MCF 10A (cell line): ENCODE data around the gene ZFHX2. TPM values are rescaled to one million over a fixed set of nuclear protein-coding genes. Genes with fewer than 3 reads are reported as not detected.

Experiments used
- BruUV-seq: library from RNA; stranded (reverse); fragments of 400-500 nt; replicated peaks from 2 replicates; lab custom pipeline; 2021; lab: Mats Ljungman, UMichigan
- CTCF ChIA-PET: fragments of 300-600 bp; sonication (Branson Sonifier 250); formaldehyde crosslinking; extraction: SDS; loops from one replicate; lab custom pipeline; 2021; ENCODE audit warnings: antibody characterized with exemption, inconsistent platforms; lab: Yijun Ruan, JAX
- POLR2A ChIA-PET: fragments of 300-600, 350-650 bp; sonication (Branson Sonifier 250); formaldehyde crosslinking; extraction: SDS; loops from one replicate; lab custom pipeline; 2020; ENCODE audit warnings: antibody characterized with exemption, inconsistent platforms; lab: Yijun Ruan, JAX
- DNase-seq: peaks from one replicate; pipeline ENCODE4 v3.0.0-alpha.2; 2018; ENCODE audit not compliant: unreplicated experiment
- H3K27ac Mint-ChIP-seq: one replicate; pipeline ENCODE4 v1.8.0; 2022; ENCODE audit warnings: mild to moderate bottlenecking, low read depth, mixed read lengths; ENCODE audit not compliant: unreplicated experiment
- H3K27me3 Mint-ChIP-seq: one replicate; pipeline ENCODE4 v1.8.0; 2022; ENCODE audit warnings: mixed read lengths; ENCODE audit not compliant: insufficient read depth, unreplicated experiment
- H3K36me3 Mint-ChIP-seq: one replicate; pipeline ENCODE4 v1.8.0; 2022; ENCODE audit warnings: mild to moderate bottlenecking, moderate library complexity, mixed read lengths; ENCODE audit not compliant: insufficient read depth, unreplicated experiment
- H3K4me1 Mint-ChIP-seq: one replicate; pipeline ENCODE4 v1.8.0; 2022; ENCODE audit warnings: mixed read lengths; ENCODE audit not compliant: insufficient read depth, unreplicated experiment
- H3K4me3 Mint-ChIP-seq: one replicate; pipeline ENCODE4 v1.8.0; 2022; ENCODE audit warnings: mild to moderate bottlenecking, moderate library complexity, mixed read lengths; ENCODE audit not compliant: unreplicated experiment
- H3K9me3 Mint-ChIP-seq: one replicate; pipeline ENCODE4 v1.8.0; 2022; ENCODE audit warnings: mixed read lengths; ENCODE audit not compliant: unreplicated experiment
- intact Hi-C: fragments of 100-400 bp; cut with micrococcal nuclease; formaldehyde crosslinking; loops from 2 replicates; pipeline ENCODE4 v1.14.1; 2022
- total RNA-seq: library from RNA; stranded (reverse); gene quantifications from 2 replicates; pipeline ENCODE4 v1.2.3, GENCODE V29; 2022
- TF ChIP-seq, protein P1 (sequence below): fragments of 200-600 bp; IDR thresholded peaks from one replicate; pipeline ENCODE4 v1.8.0; 2022; ENCODE audit warnings: antibody characterized with exemption, mild to moderate bottlenecking; ENCODE audit not compliant: unreplicated experiment

The ZFHX2 gene
- total RNA-seq, 1 experiment from 2014 or later = 1.8 TPM

GRCh38 chr14:23566778-23567185 is 15.2 kb upstream of the ZFHX2 start:
- TF ChIP-seq, protein P1, sequence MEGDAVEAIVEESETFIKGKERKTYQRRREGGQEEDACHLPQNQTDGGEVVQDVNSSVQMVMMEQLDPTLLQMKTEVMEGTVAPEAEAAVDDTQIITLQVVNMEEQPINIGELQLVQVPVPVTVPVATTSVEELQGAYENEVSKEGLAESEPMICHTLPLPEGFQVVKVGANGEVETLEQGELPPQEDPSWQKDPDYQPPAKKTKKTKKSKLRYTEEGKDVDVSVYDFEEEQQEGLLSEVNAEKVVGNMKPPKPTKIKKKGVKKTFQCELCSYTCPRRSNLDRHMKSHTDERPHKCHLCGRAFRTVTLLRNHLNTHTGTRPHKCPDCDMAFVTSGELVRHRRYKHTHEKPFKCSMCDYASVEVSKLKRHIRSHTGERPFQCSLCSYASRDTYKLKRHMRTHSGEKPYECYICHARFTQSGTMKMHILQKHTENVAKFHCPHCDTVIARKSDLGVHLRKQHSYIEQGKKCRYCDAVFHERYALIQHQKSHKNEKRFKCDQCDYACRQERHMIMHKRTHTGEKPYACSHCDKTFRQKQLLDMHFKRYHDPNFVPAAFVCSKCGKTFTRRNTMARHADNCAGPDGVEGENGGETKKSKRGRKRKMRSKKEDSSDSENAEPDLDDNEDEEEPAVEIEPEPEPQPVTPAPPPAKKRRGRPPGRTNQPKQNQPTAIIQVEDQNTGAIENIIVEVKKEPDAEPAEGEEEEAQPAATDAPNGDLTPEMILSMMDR = peak; percentile 25
- no peak for DNase-seq
- Mint-ChIP-seq H3K4me3 (peak overlapping the region; percentile 99), H3K36me3 (peaks cover 37% of the 10 kb centered on the region), H3K4me1 (peaks cover 21% of the 10 kb centered on the region), H3K9me3 (no peaks in the 10 kb centered on the region), H3K27ac (peak overlapping the region; percentile 91), H3K27me3 (no peaks in the 10 kb centered on the region)
- ChIA-PET CTCF (interaction anchor here (0.6 to 7.6 kb wide), 8 partner anchors 7 to 242 kb away, joined by 3 to 57 read pairs (median 4); partner anchors contain the start of gene ZFHX2), POLR2A (interaction anchor here (0.5 to 1.8 kb wide), 11 partner anchors 9 to 344 kb away, joined by 3 to 16 read pairs (median 3); partner anchors contain the start of genes PABPN1, THTPA and ZFHX2)
- intact Hi-C loops = loop anchor here (5.0 kb wide), 1 partner anchor 526 kb away; the partner anchor contains the start of gene PCK2
- no TSS peak for BruUV-seq

GRCh38 chr14:23566112-23566777 is 14.7 kb upstream of the ZFHX2 start:
- TF ChIP-seq, protein P1 = no peak
- Mint-ChIP-seq H3K27me3 (no peaks in the 10 kb centered on the region), H3K4me1 (peaks cover 23% of the 10 kb centered on the region), H3K27ac (no peak overlapping the region), H3K36me3 (peaks cover 38% of the 10 kb centered on the region), H3K9me3 (no peaks in the 10 kb centered on the region), H3K4me3 (peak overlapping the region; percentile 99)
- CTCF ChIA-PET = interaction anchor here (0.6 to 7.6 kb wide), 7 partner anchors 7 to 88 kb away, joined by 3 to 57 read pairs (median 3); no protein-coding TSS in a partner anchor
- intact Hi-C loops = loop anchor here (5.0 kb wide), 1 partner anchor 526 kb away; the partner anchor contains the start of gene PCK2
- POLR2A ChIA-PET = interaction anchor here (0.6 to 1.8 kb wide), 8 partner anchors 9 to 344 kb away, joined by 3 to 16 read pairs (median 4); partner anchors contain the start of genes NGDN, PABPN1 and THTPA
- BruUV-seq = no TSS peak
- no peak for DNase-seq

- Mint-ChIP-seq H3K4me3 (peak overlapping the region; percentile 21), H3K27ac (no peak overlapping the region)
Measured at GRCh38 chr14:23565626-23566025, 14.1 kb upstream of the ZFHX2 start.

More at GRCh38 chr14:23565626-23566025, 14.1 kb upstream of the ZFHX2 start:
- ChIA-PET POLR2A (interaction anchor here (0.6 kb wide), 1 partner anchor 96 kb away, joined by 4 read pairs; the partner anchor contains the start of gene NGDN), CTCF (interaction anchor here (0.6 to 7.6 kb wide), 4 partner anchors 6 to 145 kb away, joined by 3 to 57 read pairs (median 3); no protein-coding TSS in a partner anchor)
- TF ChIP-seq, protein P1 = no peak
- Mint-ChIP-seq H3K4me1 (peaks cover 23% of the 10 kb centered on the region), H3K9me3 (no peaks in the 10 kb centered on the region), H3K27me3 (no peaks in the 10 kb centered on the region), H3K36me3 (peaks cover 44% of the 10 kb centered on the region)
- intact Hi-C loops = loop anchor here (5.0 kb wide), 1 partner anchor 527 kb away; the partner anchor contains the start of gene PCK2
- no peak for DNase-seq
- no TSS peak for BruUV-seq
